Activated naive CD8-positive, alpha-beta T cell treated with anti-CD3 and anti-CD28 coated beads, Interleukin-2, amount 10 ng/mL, durations not matched to agents 7 days and 5 days (primary cell): Measurements from ENCODE around the gene CAPZB. TPM values are rescaled to one million over a fixed set of nuclear protein-coding genes. Genes with fewer than 3 reads are reported as not detected.

Source experiments
- ATAC-seq: fragments of 150-1000 bp; cut with Tn5 transposase; one replicate; pipeline ENCODE4 v1.10.0; 2021; ENCODE audit warnings: low read depth, moderate library complexity
- POLR2A ChIA-PET: fragments of 350-600 bp; sonication (Branson Sonifier 250); formaldehyde crosslinking; loops from one replicate; lab custom pipeline; 2021; ENCODE audit warnings: antibody characterized with exemption; lab: Charles Lee
- DNase-seq: peaks from one replicate; pipeline ENCODE4 v3.0.0; 2021
- H3K27ac Mint-ChIP-seq: one replicate; pipeline ENCODE4 v1.8.0; 2022; ENCODE audit warnings: mild to moderate bottlenecking, mixed read lengths
- H3K27me3 Mint-ChIP-seq: one replicate; pipeline ENCODE4 v1.8.0; 2022; ENCODE audit warnings: mild to moderate bottlenecking, moderate library complexity, mixed read lengths
- H3K36me3 Mint-ChIP-seq: one replicate; pipeline ENCODE4 v1.8.0; 2021; ENCODE audit warnings: mild to moderate bottlenecking, mixed read lengths
- H3K4me1 Mint-ChIP-seq: one replicate; pipeline ENCODE4 v1.8.0; 2021; ENCODE audit warnings: mixed read lengths
- H3K4me3 Mint-ChIP-seq: one replicate; pipeline ENCODE4 v1.8.0; 2022; ENCODE audit warnings: mild to moderate bottlenecking, moderate library complexity, mixed read lengths
- H3K9me3 Mint-ChIP-seq: one replicate; pipeline ENCODE4 v1.8.0; 2021; ENCODE audit warnings: mixed read lengths
- total RNA-seq, 2 experiments: library from RNA; stranded (reverse); gene quantifications; one replicate each; pipeline ENCODE4 v1.2.3, GENCODE V29; 2021

CAPZB gene
- total RNA-seq, 2 experiments from 2014 or later, result 395 to 412 TPM

- Mint-ChIP-seq H3K4me3 (no peak overlapping the region), H3K4me1 (peaks cover 26% of the 10 kb centered on the region)
- no peak for ATAC-seq
Measured at GRCh38 chr1:19424651-19425570, 60.4 kb downstream of the CAPZB start.

GRCh38 chr1:19423130-19423529 is 62.2 kb downstream of the CAPZB start:
- DNase-seq, result no peak
- Mint-ChIP-seq H3K4me1 (peaks cover 24% of the 10 kb centered on the region), H3K36me3 (peaks cover 16% of the 10 kb centered on the region), H3K4me3 (no peak overlapping the region), H3K27ac (no peak overlapping the region), H3K9me3 (no peaks in the 10 kb centered on the region), H3K27me3 (no peaks in the 10 kb centered on the region)
- POLR2A ChIA-PET, result no interaction called here
- no peak for ATAC-seq

More at GRCh38 chr1:19424651-19425570, 60.4 kb downstream of the CAPZB start:
- no peak overlapping the region for H3K27ac Mint-ChIP-seq
- no peaks in the 10 kb centered on the region for H3K9me3 Mint-ChIP-seq
- POLR2A ChIA-PET, result interaction anchor here (0.5 kb wide), 1 partner anchor 39 kb away, joined by 3 read pairs; no protein-coding TSS in a partner anchor
- H3K27me3 Mint-ChIP-seq, result no peaks in the 10 kb centered on the region
- no peak for DNase-seq
- H3K36me3 Mint-ChIP-seq, result peaks cover 7% of the 10 kb centered on the region

GRCh38 chr1:19421365-19421764 is 64.0 kb downstream of the CAPZB start:
- Mint-ChIP-seq H3K27me3 (no peaks in the 10 kb centered on the region), H3K4me3 (no peak overlapping the region), H3K36me3 (peaks cover 28% of the 10 kb centered on the region), H3K4me1 (peaks cover 25% of the 10 kb centered on the region), H3K9me3 (no peaks in the 10 kb centered on the region), H3K27ac (no peak overlapping the region)
- ATAC-seq (no peak), DNase-seq (no peak)
- POLR2A ChIA-PET, result no interaction called here

- Mint-ChIP-seq H3K9me3 (no peaks in the 10 kb centered on the region), H3K27ac (no peak overlapping the region), H3K4me1 (peaks cover 25% of the 10 kb centered on the region), H3K27me3 (no peaks in the 10 kb centered on the region), H3K4me3 (no peak overlapping the region), H3K36me3 (peaks cover 30% of the 10 kb centered on the region)
- ATAC-seq (no peak), DNase-seq (no peak)
- POLR2A ChIA-PET, result no interaction called here
Measured at GRCh38 chr1:19420606-19421005, 64.7 kb downstream of the CAPZB start.

GRCh38 chr1:19419691-19420090 is 65.6 kb downstream of the CAPZB start:
- Mint-ChIP-seq H3K27me3 (no peaks in the 10 kb centered on the region), H3K4me1 (peaks cover 25% of the 10 kb centered on the region), H3K27ac (no peak overlapping the region), H3K9me3 (no peaks in the 10 kb centered on the region), H3K4me3 (no peak overlapping the region), H3K36me3 (peaks cover 26% of the 10 kb centered on the region)
- ATAC-seq, result no peak
- no peak for DNase-seq
- POLR2A ChIA-PET, result no interaction called here

- Mint-ChIP-seq H3K27me3 (no peaks in the 10 kb centered on the region), H3K4me1 (peaks cover 26% of the 10 kb centered on the region), H3K4me3 (no peak overlapping the region), H3K9me3 (no peaks in the 10 kb centered on the region), H3K36me3 (peaks cover 26% of the 10 kb centered on the region), H3K27ac (peak overlapping the region; percentile 51)
- DNase-seq (no peak), ATAC-seq (no peak)
- POLR2A ChIA-PET, result no interaction called here
Measured at GRCh38 chr1:19418503-19418971, 66.8 kb downstream of the CAPZB start.

GRCh38 chr1:19416921-19417470 is 68.3 kb downstream of the CAPZB start:
- POLR2A ChIA-PET, result interaction anchor here (0.8 kb wide), 1 partner anchor 60 kb away, joined by 3 read pairs; no protein-coding TSS in a partner anchor
- H3K9me3 Mint-ChIP-seq, result no peaks in the 10 kb centered on the region
- H3K36me3 Mint-ChIP-seq, result peaks cover 26% of the 10 kb centered on the region
- H3K27me3 Mint-ChIP-seq, result no peaks in the 10 kb centered on the region
- DNase-seq, result no peak
- H3K4me1 Mint-ChIP-seq, result peaks cover 27% of the 10 kb centered on the region
- no peak overlapping the region for H3K4me3 Mint-ChIP-seq
- H3K27ac Mint-ChIP-seq, result no peak overlapping the region
- ATAC-seq, result no peak

GRCh38 chr1:19416145-19416544 is 69.2 kb downstream of the CAPZB start:
- Mint-ChIP-seq H3K4me1 (peaks cover 27% of the 10 kb centered on the region), H3K27ac (no peak overlapping the region), H3K27me3 (no peaks in the 10 kb centered on the region), H3K9me3 (no peaks in the 10 kb centered on the region), H3K4me3 (no peak overlapping the region), H3K36me3 (peaks cover 29% of the 10 kb centered on the region)
- no peak for ATAC-seq
- no peak for DNase-seq
- POLR2A ChIA-PET, result no interaction called here

GRCh38 chr1:19414515-19415121 is 70.7 kb downstream of the CAPZB start:
- ATAC-seq (no peak), DNase-seq (no peak)
- POLR2A ChIA-PET, result interaction anchor here (0.7 kb wide), 1 partner anchor 8 kb away, joined by 3 read pairs; no protein-coding TSS in a partner anchor
- Mint-ChIP-seq H3K27ac (no peak overlapping the region), H3K27me3 (no peaks in the 10 kb centered on the region), H3K9me3 (no peaks in the 10 kb centered on the region), H3K36me3 (peaks cover 29% of the 10 kb centered on the region), H3K4me1 (peaks cover 26% of the 10 kb centered on the region), H3K4me3 (no peak overlapping the region)

- Mint-ChIP-seq H3K27ac (no peak overlapping the region), H3K4me3 (no peak overlapping the region), H3K36me3 (peaks cover 24% of the 10 kb centered on the region)
Measured at GRCh38 chr1:19413999-19414398, 71.3 kb downstream of the CAPZB start.

GRCh38 chr1:19412654-19413053 is 72.7 kb downstream of the CAPZB start:
- H3K4me3 Mint-ChIP-seq, result no peak overlapping the region
- peaks cover 13% of the 10 kb centered on the region for H3K36me3 Mint-ChIP-seq
- DNase-seq (no peak), ATAC-seq (no peak)
- H3K4me1 Mint-ChIP-seq, result peaks cover 15% of the 10 kb centered on the region
- H3K9me3 Mint-ChIP-seq, result no peaks in the 10 kb centered on the region
- POLR2A ChIA-PET, result no interaction called here
- H3K27me3 Mint-ChIP-seq, result no peaks in the 10 kb centered on the region
- H3K27ac Mint-ChIP-seq, result no peak overlapping the region

More at GRCh38 chr1:19413999-19414398, 71.3 kb downstream of the CAPZB start:
- ATAC-seq, result no peak
- POLR2A ChIA-PET, result no interaction called here
- Mint-ChIP-seq H3K4me1 (peaks cover 26% of the 10 kb centered on the region), H3K9me3 (no peaks in the 10 kb centered on the region), H3K27me3 (no peaks in the 10 kb centered on the region)
- no peak for DNase-seq

GRCh38 chr1:19411612-19412011 is 73.7 kb downstream of the CAPZB start:
- peaks cover 23% of the 10 kb centered on the region for H3K4me1 Mint-ChIP-seq
- no peak overlapping the region for H3K4me3 Mint-ChIP-seq
- DNase-seq (no peak), ATAC-seq (no peak)
- peak overlapping the region; percentile 48 for H3K27ac Mint-ChIP-seq
- POLR2A ChIA-PET, result no interaction called here
- H3K27me3 Mint-ChIP-seq, result no peaks in the 10 kb centered on the region
- no peaks in the 10 kb centered on the region for H3K9me3 Mint-ChIP-seq
- peaks cover 6% of the 10 kb centered on the region for H3K36me3 Mint-ChIP-seq

GRCh38 chr1:19410393-19410792 is 74.9 kb downstream of the CAPZB start:
- DNase-seq, result no peak
- no peak overlapping the region for H3K27ac Mint-ChIP-seq
- POLR2A ChIA-PET, result interaction anchor here (0.6 kb wide), 1 partner anchor 9 kb away, joined by 4 read pairs; no protein-coding TSS in a partner anchor

More at GRCh38 chr1:19410393-19410792, 74.9 kb downstream of the CAPZB start:
- H3K27me3 Mint-ChIP-seq, result no peaks in the 10 kb centered on the region
- peaks cover 3% of the 10 kb centered on the region for H3K36me3 Mint-ChIP-seq
- no peaks in the 10 kb centered on the region for H3K9me3 Mint-ChIP-seq
- ATAC-seq, result no peak
- peaks cover 34% of the 10 kb centered on the region for H3K4me1 Mint-ChIP-seq
- H3K4me3 Mint-ChIP-seq, result no peak overlapping the region
